Measurements from ENCODE around the gene PPP3R1.

PPP3R1 gene

GRCh38 chr2:68151037-68151436, 101.3 kb downstream of the PPP3R1 start:
- no peak overlapping the region for H3K4me3 ChIP-seq (ENCODE audit: low read length)
- TF ChIP-seq ZNF274 (IDR thresholded peaks at IDR 0.05; ENCODE audit: low read depth, low read length), result no peak

GRCh38 chr2:68141875-68142274, 110.5 kb downstream of the PPP3R1 start:
- no peak for TF ChIP-seq ZNF274 (IDR thresholded peaks at IDR 0.05; ENCODE audit: low read depth, low read length)
- no peak overlapping the region for H3K4me3 ChIP-seq (ENCODE audit: low read length)

GRCh38 chr2:68135448-68136320, 116.6 kb downstream of the PPP3R1 start:
- no peak overlapping the region for H3K4me3 ChIP-seq (ENCODE audit: low read length)
- no peak for TF ChIP-seq ZNF274 (IDR thresholded peaks at IDR 0.05; ENCODE audit: low read depth, low read length)

- no peak for TF ChIP-seq ZNF274 (IDR thresholded peaks at IDR 0.05; ENCODE audit: low read depth, low read length)
- H3K4me3 ChIP-seq (ENCODE audit: low read length), result no peak overlapping the region
Observed at GRCh38 chr2:68134554-68134953, 117.8 kb downstream of the PPP3R1 start.

- no peak for TF ChIP-seq ZNF274 (IDR thresholded peaks at IDR 0.05; ENCODE audit: low read depth, low read length)
- no peak overlapping the region for H3K4me3 ChIP-seq (ENCODE audit: low read length)
Observed at GRCh38 chr2:68134120-68134519, 118.2 kb downstream of the PPP3R1 start.

Data from GM08714 (cell line).